ENCODE measurements around the gene C5orf58. TPM values are rescaled to one million over a fixed set of nuclear protein-coding genes. Genes with fewer than 3 reads are reported as not detected.

Gene C5orf58
- total RNA-seq, 2 experiments from 2014 or later: not detected

DNA sequence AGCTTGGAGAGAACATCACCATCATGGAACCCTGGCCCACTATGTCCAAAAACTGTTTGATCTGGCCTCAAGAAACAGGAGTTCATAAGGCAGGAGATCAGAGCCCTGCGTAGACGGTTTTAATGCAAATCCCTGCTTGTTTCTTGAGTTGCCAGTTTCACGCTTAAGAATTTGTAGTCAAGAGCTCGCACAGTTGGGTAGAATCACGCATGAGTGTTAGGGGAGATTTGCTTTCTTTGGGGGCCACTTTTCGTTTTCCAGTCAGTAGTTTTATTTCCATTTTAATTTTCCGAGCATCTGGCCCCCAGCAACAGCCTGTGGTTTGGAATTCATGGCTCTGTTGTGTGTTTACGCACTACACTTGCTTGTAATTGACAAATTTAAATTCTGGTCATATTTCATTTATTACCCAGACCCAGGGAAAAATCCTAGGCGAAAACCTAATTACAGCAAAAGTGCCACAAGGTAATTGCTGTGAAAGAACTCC, 6.6 kb upstream of the C5orf58 start:
- Histone ChIP-seq H3K9me3 (ENCODE audit: control insufficient read depth in 1 of 2, insufficient read depth in 1 of 2, low read length in 2 of 2) (no peaks in the 10 kb centered on the region), H3K36me3 (ENCODE audit: insufficient read depth, low read length) (no peaks in the 10 kb centered on the region), H3K27me3 (ENCODE audit: control insufficient read depth in 1 of 2, insufficient read depth in 2 of 2, low read length in 2 of 2) (no peaks in the 10 kb centered on the region), H3K4me3 (ENCODE audit: low read length) (no peak overlapping the region), H3K4me1 (ENCODE audit: insufficient read depth, low read length) (peaks cover 4% of the 10 kb centered on the region), H3K27ac (ENCODE audit: low read depth in 1 of 2, low read length in 2 of 2) (no peak overlapping the region)
- no peaks in the 10 kb centered on the region for H3K9me3 Mint-ChIP-seq
- no peak overlapping the region for H3K27ac Mint-ChIP-seq
- peaks cover 4% of the 10 kb centered on the region for H3K4me1 Mint-ChIP-seq (ENCODE audit: low read depth)
- ATAC-seq (ENCODE audit: poor library complexity) (no peak), DNase-seq (no peak)
- H3K4me3 Mint-ChIP-seq: no peak overlapping the region
- CTCF ChIA-PET: interaction anchor here (0.6 to 4.3 kb wide), 28 partner anchors 9 to 197 kb away, joined by 3 to 54 read pairs (median 5); partner anchors contain the start of gene LCP2
- H3K36me3 Mint-ChIP-seq (ENCODE audit: low read depth): no peaks in the 10 kb centered on the region
- H3K27me3 Mint-ChIP-seq: no peaks in the 10 kb centered on the region
- POLR2A ChIA-PET: interaction anchor here (0.5 to 3.0 kb wide), 8 partner anchors 9 to 190 kb away, joined by 3 to 10 read pairs (median 4); no protein-coding TSS in a partner anchor
- intact Hi-C loops (cut with DNase I, micrococcal nuclease): loop anchor here (1.0 to 5.0 kb wide), 6 partner anchors 37 to 194 kb away; no protein-coding TSS in a partner anchor
- peak; percentile 51 for TF ChIP-seq CTCF (IDR thresholded peaks at IDR 0.05)

- ATAC-seq (ENCODE audit: poor library complexity): no peak
- Mint-ChIP-seq H3K36me3 (ENCODE audit: low read depth) (no peaks in the 10 kb centered on the region), H3K4me1 (ENCODE audit: low read depth) (peaks cover 4% of the 10 kb centered on the region), H3K27ac (no peak overlapping the region), H3K4me3 (no peak overlapping the region), H3K9me3 (no peaks in the 10 kb centered on the region), H3K27me3 (no peaks in the 10 kb centered on the region)
- no peak for DNase-seq
- intact Hi-C loops (cut with DNase I, micrococcal nuclease): loop anchor here (1.0 to 5.0 kb wide), 7 partner anchors 36 to 195 kb away; no protein-coding TSS in a partner anchor
- Histone ChIP-seq H3K4me3 (ENCODE audit: low read length) (no peak overlapping the region), H3K4me1 (ENCODE audit: insufficient read depth, low read length) (peaks cover 4% of the 10 kb centered on the region), H3K9me3 (ENCODE audit: control insufficient read depth in 1 of 2, insufficient read depth in 1 of 2, low read length in 2 of 2) (no peaks in the 10 kb centered on the region), H3K36me3 (ENCODE audit: insufficient read depth, low read length) (no peaks in the 10 kb centered on the region), H3K27me3 (ENCODE audit: control insufficient read depth in 1 of 2, insufficient read depth in 2 of 2, low read length in 2 of 2) (no peaks in the 10 kb centered on the region), H3K27ac (ENCODE audit: low read depth in 1 of 2, low read length in 2 of 2) (no peak overlapping the region)
- ChIA-PET CTCF (interaction anchor here (0.8 to 4.3 kb wide), 13 partner anchors 31 to 197 kb away, joined by 3 to 54 read pairs (median 7); no protein-coding TSS in a partner anchor), POLR2A (interaction anchor here (0.6 to 3.0 kb wide), 7 partner anchors 8 to 190 kb away, joined by 3 to 10 read pairs (median 4); no protein-coding TSS in a partner anchor)
- TF ChIP-seq CTCF (IDR thresholded peaks at IDR 0.05): no peak
Measured at GRCh38 chr5:170226661-170227060, 6.1 kb upstream of the C5orf58 start.

DNA sequence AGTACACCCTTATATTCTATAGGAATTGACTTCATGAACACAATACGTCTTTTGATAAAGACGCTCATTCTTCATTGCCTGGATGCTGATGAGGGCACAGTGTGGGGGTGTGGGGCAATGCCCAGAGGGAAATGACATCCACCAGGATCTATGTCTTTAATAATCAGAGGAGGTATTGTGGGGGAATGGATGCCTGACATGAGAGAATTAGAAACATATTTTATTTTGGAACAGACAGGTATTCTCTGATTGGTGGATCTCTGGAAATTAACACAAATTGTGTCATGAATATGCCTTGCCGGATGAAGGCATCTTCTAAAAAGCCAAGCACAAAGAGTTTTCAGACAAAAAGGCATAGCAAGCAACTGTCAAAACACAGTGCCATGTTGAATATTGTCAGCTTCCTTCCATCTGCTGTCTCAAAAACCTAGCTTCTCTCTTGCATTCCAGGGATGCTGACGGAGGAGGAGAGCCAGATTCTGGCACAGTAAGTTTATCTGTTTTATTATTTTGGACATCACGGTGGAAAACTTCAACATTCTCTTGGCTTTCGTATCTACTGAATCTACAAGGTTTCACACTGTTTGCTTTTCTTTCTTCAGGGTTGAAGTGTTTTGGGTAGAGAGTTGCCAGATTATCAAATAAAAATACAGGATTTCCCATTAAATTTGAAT, 3.9 kb upstream of the C5orf58 start:
- DNase-seq: no peak
- POLR2A ChIA-PET: interaction anchor here (1.0 kb wide), 1 partner anchor 49 kb away, joined by 3 read pairs; no protein-coding TSS in a partner anchor
- CTCF ChIA-PET: interaction anchor here (4.3 kb wide), 1 partner anchor 111 kb away, joined by 54 read pairs; no protein-coding TSS in a partner anchor

More for the DNA sequence above, 3.9 kb upstream of the C5orf58 start:
- no peaks in the 10 kb centered on the region for H3K27me3 Mint-ChIP-seq
- no peaks in the 10 kb centered on the region for H3K36me3 ChIP-seq (ENCODE audit: insufficient read depth, low read length)
- no peak for TF ChIP-seq CTCF (IDR thresholded peaks at IDR 0.05)
- no peak overlapping the region for H3K27ac ChIP-seq (ENCODE audit: low read depth in 1 of 2, low read length in 2 of 2)
- H3K36me3 Mint-ChIP-seq (ENCODE audit: low read depth): no peaks in the 10 kb centered on the region
- no peak overlapping the region for H3K4me3 Mint-ChIP-seq
- H3K9me3 Mint-ChIP-seq: no peaks in the 10 kb centered on the region
- H3K27me3 ChIP-seq (ENCODE audit: control insufficient read depth in 1 of 2, insufficient read depth in 2 of 2, low read length in 2 of 2): no peaks in the 10 kb centered on the region
- intact Hi-C loops (cut with DNase I, micrococcal nuclease): loop anchor here in 1 of 2 experiments (5.0 kb wide), 1 partner anchor 127 kb away; no protein-coding TSS in a partner anchor
- no peak overlapping the region for H3K4me3 ChIP-seq (ENCODE audit: low read length)
- no peak overlapping the region for H3K27ac Mint-ChIP-seq
- H3K4me1 ChIP-seq (ENCODE audit: insufficient read depth, low read length): peaks cover 4% of the 10 kb centered on the region
- H3K9me3 ChIP-seq (ENCODE audit: control insufficient read depth in 1 of 2, insufficient read depth in 1 of 2, low read length in 2 of 2): peaks cover 0 to 8% of the 10 kb centered on the region in 2 experiments
- no peak for ATAC-seq (ENCODE audit: poor library complexity)
- H3K4me1 Mint-ChIP-seq (ENCODE audit: low read depth): peaks cover 4% of the 10 kb centered on the region

Data from CD4-positive, alpha-beta T cell (primary cell).